HG03558 (cell line): ENCODE measurements around the gene TUBA1A.
"Not testable (repeated sequence)": the region's sequence is repeated elsewhere in the genome, so short reads cannot be mapped to it uniquely, and the experiment has no call there.

Experiments used
- ATAC-seq: cut with Tn5 transposase; IDR thresholded peaks from one replicate; pipeline ENCODE4 v1.9.1; 2021; ENCODE audit warnings: moderate number of reproducible peaks; ENCODE audit not compliant: unreplicated experiment; ENCODE audit errors: extremely low read depth

TUBA1A gene

DNA sequence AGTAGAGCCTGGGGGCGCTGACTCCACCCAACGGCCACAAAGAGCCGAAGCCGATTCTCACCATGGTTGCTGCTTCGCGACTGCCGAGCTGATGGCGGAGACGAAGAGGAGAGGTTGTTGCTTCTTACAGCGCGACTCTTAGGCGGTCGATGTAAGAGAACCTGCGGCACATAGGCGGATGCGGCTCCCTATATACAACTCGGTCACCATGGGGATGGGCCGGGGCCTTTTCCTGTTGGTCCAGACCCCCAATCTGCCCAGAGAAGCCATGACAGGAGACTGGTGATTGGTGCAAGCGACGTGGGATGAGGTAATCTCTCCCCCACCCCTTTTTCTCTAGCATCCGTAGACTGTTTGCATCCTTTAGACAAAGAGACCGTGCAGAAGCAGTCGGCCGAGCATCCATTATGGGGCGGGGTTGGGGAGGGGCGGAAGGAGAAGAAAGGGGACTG, at the start of gene TUBA1A:
TSS of gene TUBA1A (minus strand) at position 165 of the 452 bp plus-strand sequence. CDS start at position 64, 101 bp downstream.
- peak; percentile 73 for ATAC-seq

DNA sequence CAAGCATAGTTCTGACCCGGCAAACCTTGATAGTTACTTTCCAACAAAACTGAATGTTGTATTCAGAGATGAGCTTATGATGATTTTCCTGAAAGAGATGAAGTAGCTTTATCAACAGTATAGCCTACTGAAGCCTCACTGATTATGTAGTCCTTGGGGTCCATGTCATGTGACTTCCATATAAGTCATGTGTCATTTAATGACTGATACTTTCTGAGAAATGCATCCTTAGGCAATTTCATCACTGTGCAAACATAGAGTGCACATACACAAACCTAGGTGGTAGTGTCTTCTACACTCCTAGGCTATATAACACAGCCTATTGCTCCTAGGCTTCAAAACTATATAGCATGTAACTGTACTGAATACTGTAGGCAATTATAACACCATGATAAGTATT, 47.5 kb upstream of the TUBA1A start:
- ATAC-seq = no peak

DNA sequence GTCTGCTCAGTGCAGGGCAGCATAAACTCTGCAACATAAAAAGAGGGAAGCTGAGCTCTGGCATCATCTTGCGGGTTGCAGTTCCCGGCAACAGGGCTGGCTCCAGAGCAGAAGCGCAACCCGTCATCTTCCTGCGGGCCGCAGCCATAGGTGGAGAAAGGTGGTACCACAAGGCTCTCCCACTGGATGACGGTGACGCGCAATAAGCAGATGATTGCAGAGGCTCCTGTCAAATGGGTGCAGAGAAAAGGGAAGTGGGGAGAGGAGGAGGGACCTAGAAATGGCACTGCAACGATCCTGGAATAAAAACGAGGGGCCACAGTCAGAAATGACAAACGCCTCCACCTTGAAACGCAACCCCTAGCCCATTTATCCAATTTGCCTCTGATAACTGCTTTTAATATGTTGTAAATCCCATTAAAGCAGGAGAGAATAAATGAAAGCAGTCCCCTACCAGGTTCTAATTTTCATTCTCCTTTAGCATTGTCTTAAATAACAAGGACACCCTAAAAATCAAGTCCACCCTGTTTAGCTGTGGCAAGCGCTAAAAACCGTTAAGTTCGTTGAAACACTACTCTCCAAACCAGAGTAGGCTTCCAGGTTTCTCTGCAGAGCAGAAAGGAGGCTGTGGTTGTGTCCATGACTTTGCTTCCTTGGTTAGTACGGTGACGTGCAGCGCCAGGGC, 45.1 kb upstream of the TUBA1A start:
- ATAC-seq = no peak

DNA sequence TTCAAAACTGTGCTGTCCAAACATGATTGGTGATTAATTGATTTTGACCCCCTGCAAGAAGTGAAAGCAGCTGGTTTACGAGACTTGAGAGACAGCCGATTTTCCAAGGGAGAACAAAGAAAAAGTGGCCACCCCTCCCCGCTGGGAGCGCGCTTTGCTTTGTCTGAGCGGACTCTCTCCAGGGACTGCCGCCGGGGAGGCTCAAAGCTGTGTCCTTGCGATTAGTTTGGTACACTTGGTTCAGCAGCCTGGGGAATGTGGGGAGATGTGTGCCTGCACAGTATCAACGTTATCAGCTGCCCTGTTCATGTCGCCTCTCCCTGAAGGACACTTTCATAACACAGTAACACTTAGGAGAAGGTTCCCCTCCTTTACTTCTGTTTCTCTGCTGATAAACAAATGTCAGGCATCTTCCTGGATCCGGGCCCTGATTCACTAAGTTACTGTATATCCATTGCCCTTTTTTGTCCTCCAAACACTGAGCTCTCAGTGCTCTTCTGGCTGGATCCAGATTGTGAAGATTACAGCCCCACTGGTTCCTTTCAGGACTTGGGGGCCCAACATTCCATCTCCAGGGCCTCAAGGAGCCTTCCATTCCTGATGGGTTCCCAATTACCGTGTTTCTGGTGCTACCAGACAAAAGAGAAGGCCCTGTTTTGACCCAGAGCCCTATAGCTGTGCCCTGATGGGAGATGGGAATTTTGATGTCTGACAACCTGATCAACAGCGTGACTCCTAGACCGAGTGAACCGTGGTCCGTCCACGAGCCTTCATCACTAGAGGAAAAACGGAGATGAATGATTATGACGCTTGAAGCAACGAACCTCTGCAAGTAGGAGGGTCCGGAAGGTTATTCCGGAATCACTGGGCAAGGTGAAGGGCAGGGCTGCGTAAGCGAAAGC, 44.3 kb upstream of the TUBA1A start:
- ATAC-seq = no peak

DNA sequence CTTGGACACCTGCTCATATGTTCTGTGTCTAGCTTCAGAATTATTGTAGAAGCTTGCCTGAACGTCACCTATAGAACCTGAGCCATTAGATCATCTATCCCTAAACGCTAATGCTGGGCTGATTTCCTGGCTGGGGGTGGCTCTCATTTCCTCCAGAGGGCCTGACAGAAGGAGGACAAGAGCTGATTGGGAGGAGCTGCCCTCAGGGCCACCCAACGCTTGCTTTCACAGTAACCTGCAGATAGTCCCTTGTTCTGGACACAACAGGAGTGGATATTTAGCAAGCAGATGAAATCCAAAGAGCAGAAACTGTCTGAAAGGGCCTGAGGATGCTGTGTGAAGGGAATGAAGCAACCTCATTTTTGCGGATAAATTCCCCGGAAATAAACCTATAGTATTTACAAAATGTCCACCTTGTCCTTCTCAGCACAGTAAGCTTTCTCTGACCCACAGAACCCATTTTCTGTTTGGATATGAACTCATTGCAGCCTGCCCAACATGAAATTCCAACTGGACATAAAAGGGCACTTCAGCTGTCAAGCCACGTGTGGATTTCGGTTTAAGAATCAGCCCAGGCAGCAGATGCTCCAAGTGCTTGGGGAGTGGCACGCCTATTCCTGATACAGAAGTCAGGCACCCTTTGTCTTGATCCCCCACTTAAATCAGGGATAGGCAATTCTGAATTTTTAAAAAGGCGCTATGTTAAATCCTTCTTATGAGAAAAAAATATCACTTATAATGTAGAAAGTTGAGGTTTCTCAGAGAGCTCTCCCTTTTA, 43.2 kb upstream of the TUBA1A start:
- no peak for ATAC-seq

DNA sequence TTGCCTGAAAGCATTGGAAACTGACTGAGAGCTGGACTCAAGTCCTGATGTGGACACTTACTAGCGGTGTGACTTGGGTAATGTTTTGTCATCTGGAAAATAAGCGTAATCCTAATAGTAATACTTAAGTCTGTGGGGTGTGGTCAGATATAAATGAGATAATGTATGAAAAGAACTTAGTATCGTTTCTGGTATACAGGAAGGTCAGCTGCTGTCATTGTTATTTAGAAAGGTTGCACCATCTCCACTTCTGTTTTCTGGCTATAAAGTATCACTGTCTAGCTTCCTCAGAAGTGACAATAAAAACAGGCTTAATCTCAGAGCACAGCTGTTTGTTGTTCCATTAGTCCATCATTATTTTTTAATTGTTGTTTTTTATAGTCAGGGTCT, 41.9 kb upstream of the TUBA1A start:
- no peak for ATAC-seq

DNA sequence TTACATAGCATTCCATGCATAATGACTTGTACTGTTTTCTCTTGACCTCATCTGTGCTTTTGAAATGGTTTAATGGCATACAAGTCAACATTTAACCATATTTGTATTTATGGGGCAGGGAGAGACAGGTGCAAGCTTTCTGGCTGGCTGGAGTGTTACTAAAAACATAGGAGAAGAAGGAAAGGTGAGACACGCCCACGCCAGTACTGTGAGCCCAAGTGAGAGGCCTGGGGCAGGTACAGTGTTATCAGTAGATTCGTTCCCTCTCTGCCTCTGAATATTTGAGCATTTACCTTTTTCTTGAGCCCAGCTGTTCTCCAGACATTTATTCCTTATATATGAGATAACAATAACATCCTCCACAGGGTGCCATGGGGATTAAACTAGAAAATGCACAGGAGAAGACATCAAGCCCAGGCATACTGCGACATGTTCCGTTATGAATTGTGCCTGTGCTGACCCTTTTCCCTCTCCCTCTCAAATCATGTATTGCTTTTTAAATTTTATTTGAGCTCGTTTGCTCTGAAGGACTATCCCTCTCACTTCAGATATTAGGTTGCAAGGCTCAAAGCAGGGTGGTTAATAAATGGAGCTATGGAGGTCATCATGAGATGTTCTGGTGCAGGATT, 41.4 kb upstream of the TUBA1A start:
- ATAC-seq = no peak

DNA sequence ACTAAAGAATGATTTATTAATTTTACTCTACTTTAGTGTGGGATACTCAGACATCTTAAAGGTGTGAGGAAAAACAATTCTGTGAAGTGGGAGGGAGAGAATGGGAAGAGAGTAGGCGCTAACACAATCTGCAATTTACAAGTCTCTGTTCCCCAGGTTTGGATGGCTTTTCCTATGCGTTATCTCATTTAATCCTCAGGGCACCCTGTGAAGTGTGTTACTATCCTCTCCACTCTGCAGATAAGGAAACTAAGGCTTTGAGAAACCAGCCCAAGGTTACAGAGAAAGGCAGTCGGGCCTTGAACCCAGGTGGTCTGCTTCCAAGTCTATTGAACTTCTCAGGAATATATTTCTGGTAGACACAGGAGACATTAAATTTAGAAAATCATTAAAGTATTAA, 39.8 kb upstream of the TUBA1A start:
- no peak for ATAC-seq

DNA sequence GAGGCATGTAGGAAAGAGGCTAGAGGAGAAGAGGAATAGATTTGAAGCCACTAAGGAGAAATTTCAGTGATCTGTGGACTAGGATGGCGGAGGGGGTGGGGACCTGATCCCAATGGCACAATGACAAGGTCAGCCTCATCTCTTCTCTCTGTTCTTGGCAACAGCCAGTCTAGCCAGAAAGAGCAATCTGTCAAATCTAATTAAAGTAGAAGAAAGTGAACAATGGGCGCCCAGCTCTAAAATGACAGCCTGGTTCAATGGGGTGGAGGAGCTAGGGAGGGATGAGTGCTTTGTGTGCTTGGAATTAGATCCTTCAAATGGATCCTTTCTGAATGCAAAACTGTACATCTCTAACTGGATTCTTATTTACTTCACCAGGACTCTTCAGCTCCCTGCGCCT, 38.8 kb upstream of the TUBA1A start:
- ATAC-seq = no peak

DNA sequence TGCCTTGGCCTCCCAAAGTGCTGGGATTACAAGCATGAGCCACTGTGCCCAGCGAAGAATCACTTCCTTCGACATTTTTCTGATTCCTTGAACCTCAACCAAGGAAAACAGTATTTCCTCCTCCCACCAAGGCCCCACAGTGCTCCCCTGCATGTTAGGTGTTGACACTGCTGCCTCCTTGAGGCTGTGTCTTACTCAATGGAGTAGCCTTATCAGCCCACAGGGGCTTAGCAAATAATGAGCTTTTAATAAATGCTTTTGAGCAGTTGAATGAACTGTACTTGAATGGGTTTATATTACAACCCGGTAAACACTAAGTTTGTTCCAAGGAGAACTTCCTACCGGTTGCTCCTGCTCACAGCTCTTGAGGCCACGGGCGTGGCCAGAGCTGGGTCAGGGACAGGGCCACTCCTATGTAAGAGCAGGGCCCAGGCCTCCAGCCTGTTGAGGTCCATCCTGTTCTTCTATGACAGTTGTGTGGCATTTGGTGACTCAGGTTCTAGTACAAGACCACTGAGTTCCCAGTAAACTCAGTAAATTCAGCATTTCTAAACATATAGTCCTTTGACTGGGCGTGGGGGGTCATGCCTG, 36.8 kb upstream of the TUBA1A start:
- no peak for ATAC-seq

DNA sequence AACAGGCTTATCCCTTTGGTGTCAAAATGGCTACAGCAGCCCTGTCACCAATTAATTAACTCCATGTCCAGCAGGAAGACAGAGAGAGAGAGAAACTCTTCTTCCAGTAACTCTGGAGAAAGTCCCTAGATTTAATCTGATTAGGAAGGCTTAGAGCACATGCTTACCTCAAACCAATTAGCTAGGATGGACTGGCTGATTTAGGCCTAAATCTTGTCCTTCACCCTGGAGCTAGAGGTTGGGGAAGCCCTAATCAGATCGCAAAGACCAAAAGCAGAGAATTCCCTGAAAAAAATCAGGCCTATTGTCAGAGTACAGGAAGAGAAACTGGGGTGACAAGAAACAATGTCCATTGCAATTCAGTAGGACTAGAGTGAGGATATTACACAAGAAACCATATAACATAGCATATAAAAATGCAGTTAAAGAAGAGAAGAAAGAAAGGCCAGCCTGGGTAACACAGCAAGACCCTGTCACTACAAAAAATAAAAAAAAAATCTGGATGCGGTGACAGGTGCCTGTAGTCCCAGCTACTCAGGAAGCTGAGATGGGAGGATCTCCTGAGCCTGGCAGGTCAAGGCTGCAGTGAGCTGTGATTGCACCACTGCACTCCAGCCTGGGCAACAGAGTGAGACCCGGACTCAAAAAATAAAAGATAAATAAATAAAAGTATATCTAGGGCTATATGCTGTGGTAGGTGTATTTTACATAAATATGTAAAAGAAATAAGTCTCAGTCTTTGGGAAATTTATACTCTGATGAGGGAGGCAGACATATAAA, 34.9 kb upstream of the TUBA1A start:
- no peak for ATAC-seq

DNA sequence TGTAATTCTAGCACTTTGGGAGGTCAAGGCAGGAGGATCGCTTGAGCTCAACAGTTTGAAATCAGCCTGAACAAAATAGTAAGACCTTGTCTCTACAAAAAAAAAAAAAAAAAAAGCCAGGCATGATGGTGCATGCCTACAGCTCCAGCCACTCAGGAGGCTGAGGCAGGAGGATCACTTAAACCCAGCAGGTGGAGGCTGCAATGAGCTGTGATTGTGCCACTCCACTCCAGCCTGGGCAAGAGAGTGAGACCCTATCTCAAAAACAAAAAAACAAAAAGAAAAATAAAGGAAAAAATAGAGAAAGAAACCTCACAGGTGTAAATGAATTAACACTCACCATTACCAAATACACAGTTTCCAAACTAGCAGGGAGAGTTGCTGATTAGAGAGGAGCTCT, 34.2 kb upstream of the TUBA1A start:
- ATAC-seq = no peak

DNA sequence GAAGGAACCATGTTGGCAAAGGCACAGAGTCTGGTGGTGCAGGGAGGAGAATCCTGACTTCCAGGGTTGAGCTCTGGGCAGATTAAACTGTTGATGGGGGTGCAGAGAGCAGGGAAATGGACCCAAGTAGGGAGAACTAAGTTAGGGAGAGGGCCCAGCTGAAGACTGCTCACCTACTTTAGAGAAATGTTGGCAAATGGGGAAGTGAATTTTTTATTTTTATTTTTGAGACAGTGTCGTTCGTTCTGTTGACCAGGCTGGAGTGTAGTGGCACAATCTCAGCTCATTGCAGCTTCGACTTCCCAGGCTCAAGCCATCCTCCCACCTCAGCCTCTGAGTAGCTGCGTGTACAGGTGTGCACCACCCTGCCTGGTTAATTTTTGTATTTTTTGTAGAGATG, 32.1 kb upstream of the TUBA1A start:
- ATAC-seq = no peak

DNA sequence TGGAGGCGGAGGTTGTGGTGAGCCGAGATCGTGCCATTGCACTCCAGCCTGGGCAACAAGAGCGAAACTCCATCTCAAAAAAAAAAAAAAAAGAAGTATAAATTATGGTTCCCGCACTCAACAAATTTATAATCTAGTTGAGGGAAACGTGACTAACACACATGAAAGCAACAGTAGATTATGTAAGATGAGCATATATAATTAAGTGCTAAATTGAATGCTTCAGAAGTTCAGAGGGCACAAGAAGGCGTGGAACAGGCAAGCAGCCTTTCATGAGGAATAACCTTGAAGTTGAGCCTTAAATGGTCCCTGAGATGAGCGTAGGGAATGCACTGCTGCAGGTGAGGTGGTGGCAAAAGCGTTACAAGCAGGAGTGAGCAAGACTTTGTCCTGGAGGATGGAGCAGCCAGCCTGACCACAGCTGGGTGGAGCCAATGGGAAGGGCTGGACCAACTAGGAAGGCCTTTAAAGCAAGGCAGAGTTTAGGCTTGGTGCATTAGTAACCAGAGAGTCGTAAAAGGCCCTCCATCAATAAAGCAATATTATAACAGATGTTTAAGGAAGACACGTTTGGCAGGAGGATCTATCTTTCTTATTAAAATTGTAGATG, 30.6 kb upstream of the TUBA1A start:
- no peak for ATAC-seq

DNA sequence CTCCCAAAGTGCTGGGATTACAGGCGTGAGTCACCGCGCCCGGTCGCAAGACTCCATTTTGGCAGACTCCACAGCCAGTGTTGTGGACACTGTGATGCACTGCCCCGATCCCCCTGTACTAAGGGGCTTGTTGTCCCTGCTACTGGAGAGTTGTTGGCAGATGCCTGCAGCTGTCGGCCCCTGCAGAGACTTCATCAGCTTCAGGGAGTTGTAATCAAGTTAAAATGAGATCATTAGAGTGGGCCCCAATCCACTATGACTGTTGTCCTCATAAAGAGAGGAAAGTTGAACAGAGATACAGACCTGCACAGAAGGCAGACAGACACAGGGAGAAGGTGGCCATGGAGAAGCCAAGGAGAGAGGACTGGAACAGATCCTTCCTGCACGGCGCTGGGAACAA, 23.7 kb upstream of the TUBA1A start:
- ATAC-seq = no peak

DNA sequence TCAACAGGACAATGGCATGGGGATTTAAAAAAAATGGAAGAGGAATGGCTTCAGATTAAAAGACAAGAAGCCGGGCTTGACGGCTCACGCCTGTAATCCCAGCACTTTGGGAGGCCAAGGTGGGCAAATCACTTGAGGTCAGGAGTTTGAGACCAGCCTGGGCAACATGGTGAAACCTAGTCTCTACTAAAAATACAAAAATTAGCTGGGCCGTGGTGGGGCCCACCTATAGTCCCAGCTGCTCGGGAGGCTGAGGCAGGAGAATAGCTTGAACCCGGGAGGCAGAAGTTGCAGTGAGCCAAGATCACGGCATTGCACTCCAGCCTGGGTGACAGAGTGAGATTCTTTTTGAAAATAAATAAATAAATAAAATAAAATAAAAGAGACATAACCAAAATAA, 21.8 kb upstream of the TUBA1A start:
- not testable (repeated sequence) for ATAC-seq

DNA sequence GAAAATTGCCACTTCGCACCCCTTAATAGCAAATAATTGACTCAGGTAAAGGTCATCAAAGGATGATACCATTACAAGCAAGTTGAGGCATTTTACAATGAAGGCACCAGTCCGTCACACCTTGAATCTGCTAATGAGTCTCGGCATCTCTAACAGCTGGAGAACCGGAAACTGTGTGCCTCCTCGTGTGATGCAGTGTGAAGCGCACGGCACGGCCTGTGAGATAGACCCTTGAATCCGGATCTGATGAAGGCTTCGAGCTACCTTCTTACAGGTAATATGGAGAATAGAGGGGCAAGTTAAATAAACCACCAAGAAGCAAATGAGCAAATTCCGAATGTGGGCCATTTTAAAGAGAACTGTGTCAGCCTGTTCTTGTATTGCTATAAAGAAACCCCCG, 19.8 kb upstream of the TUBA1A start:
- no peak for ATAC-seq

DNA sequence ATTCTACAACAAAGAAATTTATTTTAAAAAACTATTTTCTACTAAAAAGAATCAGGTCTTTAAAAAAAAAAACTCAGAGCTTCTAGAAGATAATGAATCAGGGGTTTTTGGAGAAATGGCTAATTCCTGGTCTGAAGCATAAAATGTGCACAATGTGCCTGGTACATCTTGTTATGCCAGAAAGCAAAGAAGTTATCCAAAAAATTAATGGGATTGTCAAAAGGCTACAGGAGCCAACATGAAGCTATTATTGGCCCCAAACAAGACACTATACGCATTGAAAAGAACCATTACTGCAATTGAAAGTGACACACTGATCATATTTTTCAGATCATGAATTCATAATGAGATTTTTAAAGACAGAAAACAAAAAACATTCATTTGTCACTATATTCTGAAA, 19.3 kb upstream of the TUBA1A start:
- ATAC-seq = no peak

DNA sequence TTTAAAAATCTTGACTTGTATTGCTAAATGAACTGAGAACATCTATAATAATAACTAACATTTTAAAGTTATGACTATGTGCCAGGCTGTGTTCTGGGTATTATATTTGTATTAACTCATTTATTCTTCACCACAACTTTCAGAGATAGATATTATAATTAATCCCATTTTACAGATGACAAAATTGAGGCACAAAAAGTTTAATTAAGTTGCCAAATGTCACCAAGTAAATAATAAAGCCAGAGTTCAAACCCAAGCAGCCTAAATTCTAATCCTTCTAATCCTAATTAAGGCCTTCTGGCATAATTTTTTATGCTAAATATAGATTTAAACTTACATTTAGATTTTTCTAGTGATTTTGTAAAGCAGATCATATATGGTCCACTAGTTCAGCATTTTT, 17.5 kb upstream of the TUBA1A start:
- ATAC-seq = no peak
